ENCODE measurements around the gene MAML3. TPM values are rescaled to one million over a fixed set of nuclear protein-coding genes. Genes with fewer than 3 reads are reported as not detected.

MAML3 gene
- total and polyA plus RNA-seq, 3 experiments from 2014 or later: 0.44 to 0.57 (median 0.52) TPM

GRCh38 chr4:139919521-139919920 lies 234.5 kb downstream of the MAML3 start:
- Histone ChIP-seq H3K36me3 (ENCODE audit: insufficient read depth, low read length) (no peaks in the 10 kb centered on the region), H3K9me3 (ENCODE audit: low read length) (no peaks in the 10 kb centered on the region), H3K27me3 (ENCODE audit: insufficient read depth, low read length, poor library complexity, severe bottlenecking) (no peaks in the 10 kb centered on the region), H3K4me1 (ENCODE audit: insufficient read depth, low read length) (no peaks in the 10 kb centered on the region), H3K27ac (ENCODE audit: low read depth, low read length) (no peak overlapping the region), H3K4me3 (ENCODE audit: low read length) (no peak overlapping the region)
- no peak for DNase-seq
- CTCF ChIA-PET: no interaction called here
- POLR2A ChIA-PET: no interaction called here
- peaks cover 0 to 4% of the 10 kb centered on the region in 2 donors for H3K27me3 Mint-ChIP-seq
- no peak overlapping the region for H3K27ac Mint-ChIP-seq
- H3K9me3 Mint-ChIP-seq: peaks cover 0 to 3% (median 0%) of the 10 kb centered on the region in 5 donors
- H3K36me3 Mint-ChIP-seq: no peaks in the 10 kb centered on the region
- no peak overlapping the region for H3K4me3 Mint-ChIP-seq
- no peaks in the 10 kb centered on the region for H3K4me1 Mint-ChIP-seq

GRCh38 chr4:139919004-139919403 lies 235.0 kb downstream of the MAML3 start:
- Mint-ChIP-seq H3K4me1 (no peaks in the 10 kb centered on the region), H3K36me3 (no peaks in the 10 kb centered on the region), H3K9me3 (peaks cover 0 to 3% (median 0%) of the 10 kb centered on the region in 5 donors), H3K27ac (no peak overlapping the region), H3K4me3 (no peak overlapping the region), H3K27me3 (peaks cover 0 to 2% of the 10 kb centered on the region in 2 donors)
- Histone ChIP-seq H3K4me1 (ENCODE audit: insufficient read depth, low read length) (no peaks in the 10 kb centered on the region), H3K4me3 (ENCODE audit: low read length) (no peak overlapping the region), H3K27ac (ENCODE audit: low read depth, low read length) (no peak overlapping the region), H3K36me3 (ENCODE audit: insufficient read depth, low read length) (no peaks in the 10 kb centered on the region), H3K9me3 (ENCODE audit: low read length) (no peaks in the 10 kb centered on the region), H3K27me3 (ENCODE audit: insufficient read depth, low read length, poor library complexity, severe bottlenecking) (no peaks in the 10 kb centered on the region)
- DNase-seq: no peak
- ChIA-PET POLR2A (no interaction called here), CTCF (no interaction called here)

- H3K27me3 ChIP-seq (ENCODE audit: insufficient read depth, low read length, poor library complexity, severe bottlenecking): no peaks in the 10 kb centered on the region
- no peaks in the 10 kb centered on the region for H3K4me1 ChIP-seq (ENCODE audit: insufficient read depth, low read length)
- POLR2A ChIA-PET: no interaction called here
- Mint-ChIP-seq H3K27ac (no peak overlapping the region), H3K9me3 (peaks cover 0 to 3% (median 0%) of the 10 kb centered on the region in 5 donors), H3K27me3 (peaks cover 0 to 2% of the 10 kb centered on the region in 2 donors), H3K4me1 (no peaks in the 10 kb centered on the region), H3K4me3 (no peak overlapping the region), H3K36me3 (no peaks in the 10 kb centered on the region)
- H3K9me3 ChIP-seq (ENCODE audit: low read length): no peaks in the 10 kb centered on the region
- no peak for DNase-seq
- H3K4me3 ChIP-seq (ENCODE audit: low read length): no peak overlapping the region
- no peak overlapping the region for H3K27ac ChIP-seq (ENCODE audit: low read depth, low read length)
- CTCF ChIA-PET: no interaction called here
- no peaks in the 10 kb centered on the region for H3K36me3 ChIP-seq (ENCODE audit: insufficient read depth, low read length)
Measured at GRCh38 chr4:139918591-139918990, 235.4 kb downstream of the MAML3 start.

- no peaks in the 10 kb centered on the region for H3K4me1 Mint-ChIP-seq
- no peaks in the 10 kb centered on the region for H3K4me1 ChIP-seq (ENCODE audit: insufficient read depth, low read length)
- ChIA-PET CTCF (interaction anchor here (1.0 kb wide), 1 partner anchor 315 kb away, joined by 3 read pairs; no protein-coding TSS in a partner anchor), POLR2A (no interaction called here)
- H3K27ac ChIP-seq (ENCODE audit: low read depth, low read length): no peak overlapping the region
- no peak overlapping the region for H3K27ac Mint-ChIP-seq
- DNase-seq: no peak
- no peak overlapping the region for H3K4me3 ChIP-seq (ENCODE audit: low read length)
- H3K9me3 Mint-ChIP-seq: peaks cover 0 to 3% (median 0%) of the 10 kb centered on the region in 5 donors
- no peaks in the 10 kb centered on the region for H3K9me3 ChIP-seq (ENCODE audit: low read length)
- no peaks in the 10 kb centered on the region for H3K36me3 Mint-ChIP-seq
- peaks cover 0 to 1% of the 10 kb centered on the region in 2 donors for H3K27me3 Mint-ChIP-seq
- H3K27me3 ChIP-seq (ENCODE audit: insufficient read depth, low read length, poor library complexity, severe bottlenecking): no peaks in the 10 kb centered on the region
- no peaks in the 10 kb centered on the region for H3K36me3 ChIP-seq (ENCODE audit: insufficient read depth, low read length)
- H3K4me3 Mint-ChIP-seq: no peak overlapping the region
Measured at GRCh38 chr4:139917896-139918295, 236.1 kb downstream of the MAML3 start.

- Mint-ChIP-seq H3K4me1 (no peaks in the 10 kb centered on the region), H3K36me3 (no peaks in the 10 kb centered on the region), H3K27ac (no peak overlapping the region), H3K4me3 (no peak overlapping the region), H3K9me3 (peaks cover 0 to 2% (median 0%) of the 10 kb centered on the region in 5 donors), H3K27me3 (peaks cover 1 to 7% of the 10 kb centered on the region in 2 donors)
- H3K27me3 ChIP-seq (ENCODE audit: insufficient read depth, low read length, poor library complexity, severe bottlenecking): no peaks in the 10 kb centered on the region
- DNase-seq: no peak
- no peak overlapping the region for H3K27ac ChIP-seq (ENCODE audit: low read depth, low read length)
- ChIA-PET POLR2A (no interaction called here), CTCF (no interaction called here)
- no peaks in the 10 kb centered on the region for H3K9me3 ChIP-seq (ENCODE audit: low read length)
- no peaks in the 10 kb centered on the region for H3K4me1 ChIP-seq (ENCODE audit: insufficient read depth, low read length)
- H3K4me3 ChIP-seq (ENCODE audit: low read length): no peak overlapping the region
- H3K36me3 ChIP-seq (ENCODE audit: insufficient read depth, low read length): no peaks in the 10 kb centered on the region
Measured at GRCh38 chr4:139916041-139916440, 237.9 kb downstream of the MAML3 start.

GRCh38 chr4:139915037-139915436 lies 238.9 kb downstream of the MAML3 start:
- Histone ChIP-seq H3K27me3 (ENCODE audit: insufficient read depth, low read length, poor library complexity, severe bottlenecking) (no peaks in the 10 kb centered on the region), H3K36me3 (ENCODE audit: insufficient read depth, low read length) (no peaks in the 10 kb centered on the region), H3K4me1 (ENCODE audit: insufficient read depth, low read length) (no peaks in the 10 kb centered on the region), H3K4me3 (ENCODE audit: low read length) (no peak overlapping the region), H3K9me3 (ENCODE audit: low read length) (no peaks in the 10 kb centered on the region), H3K27ac (ENCODE audit: low read depth, low read length) (no peak overlapping the region)
- H3K9me3 Mint-ChIP-seq: peaks cover 0 to 6% (median 0%) of the 10 kb centered on the region in 5 donors
- no peak overlapping the region for H3K27ac Mint-ChIP-seq
- DNase-seq: no peak
- H3K4me1 Mint-ChIP-seq: no peaks in the 10 kb centered on the region
- ChIA-PET CTCF (no interaction called here), POLR2A (no interaction called here)
- H3K27me3 Mint-ChIP-seq: peaks cover 1 to 7% of the 10 kb centered on the region in 2 donors
- H3K36me3 Mint-ChIP-seq: no peaks in the 10 kb centered on the region
- no peak overlapping the region for H3K4me3 Mint-ChIP-seq

- Mint-ChIP-seq H3K4me1 (no peaks in the 10 kb centered on the region), H3K36me3 (no peaks in the 10 kb centered on the region), H3K4me3 (no peak overlapping the region), H3K27ac (no peak overlapping the region), H3K9me3 (peaks cover 0 to 8% (median 2%) of the 10 kb centered on the region in 5 donors), H3K27me3 (peaks cover 1 to 7% of the 10 kb centered on the region in 2 donors)
- no peaks in the 10 kb centered on the region for H3K9me3 ChIP-seq (ENCODE audit: low read length)
- H3K27ac ChIP-seq (ENCODE audit: low read depth, low read length): no peak overlapping the region
- ChIA-PET POLR2A (no interaction called here), CTCF (no interaction called here)
- H3K4me3 ChIP-seq (ENCODE audit: low read length): no peak overlapping the region
- no peaks in the 10 kb centered on the region for H3K27me3 ChIP-seq (ENCODE audit: insufficient read depth, low read length, poor library complexity, severe bottlenecking)
- H3K36me3 ChIP-seq (ENCODE audit: insufficient read depth, low read length): no peaks in the 10 kb centered on the region
- no peaks in the 10 kb centered on the region for H3K4me1 ChIP-seq (ENCODE audit: insufficient read depth, low read length)
- DNase-seq: no peak
Measured at GRCh38 chr4:139913995-139914598, 239.9 kb downstream of the MAML3 start.

- Histone ChIP-seq H3K27ac (ENCODE audit: low read depth, low read length) (no peak overlapping the region), H3K4me3 (ENCODE audit: low read length) (no peak overlapping the region), H3K36me3 (ENCODE audit: insufficient read depth, low read length) (no peaks in the 10 kb centered on the region), H3K27me3 (ENCODE audit: insufficient read depth, low read length, poor library complexity, severe bottlenecking) (no peaks in the 10 kb centered on the region), H3K4me1 (ENCODE audit: insufficient read depth, low read length) (no peaks in the 10 kb centered on the region), H3K9me3 (ENCODE audit: low read length) (no peaks in the 10 kb centered on the region)
- no peaks in the 10 kb centered on the region for H3K36me3 Mint-ChIP-seq
- no peak overlapping the region for H3K4me3 Mint-ChIP-seq
- H3K9me3 Mint-ChIP-seq: peaks cover 0 to 8% (median 2%) of the 10 kb centered on the region in 5 donors
- H3K4me1 Mint-ChIP-seq: no peaks in the 10 kb centered on the region
- peaks cover 1 to 7% of the 10 kb centered on the region in 2 donors for H3K27me3 Mint-ChIP-seq
- ChIA-PET POLR2A (no interaction called here), CTCF (no interaction called here)
- no peak for DNase-seq
- H3K27ac Mint-ChIP-seq: no peak overlapping the region
Measured at GRCh38 chr4:139913398-139913990, 240.5 kb downstream of the MAML3 start.

Data from CD8-positive, alpha-beta memory T cell (primary cell).